ENCODE data around the gene SRC. TPM values are rescaled to one million over a fixed set of nuclear protein-coding genes. Genes with fewer than 3 reads are reported as not detected.

Gene SRC
- total RNA-seq, 1 donor from 2014 or later = 20.2 TPM

DNA sequence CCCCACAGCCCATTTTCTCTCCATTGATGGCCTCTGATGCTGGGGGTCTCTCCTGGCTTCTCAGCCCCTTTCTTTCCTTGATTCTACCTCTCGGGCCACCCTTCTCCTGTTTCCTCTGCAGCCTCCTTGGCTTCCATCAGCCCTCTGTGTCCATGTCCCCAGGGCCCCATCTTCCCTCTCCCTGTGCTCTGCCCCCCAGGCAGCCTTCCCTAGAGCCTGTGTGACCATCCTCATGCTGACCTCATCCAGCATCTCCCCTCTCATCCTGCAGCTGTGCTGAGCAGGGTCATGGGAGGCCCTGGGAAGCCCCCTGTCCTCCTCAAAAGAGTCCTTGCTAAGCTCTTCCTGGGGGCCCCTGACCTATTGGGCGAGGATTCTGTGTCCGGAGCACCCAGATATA is 101.7 kb downstream of the SRC start:
- no peak for DNase-seq (ENCODE audit: low read depth, low spot score)

DNA sequence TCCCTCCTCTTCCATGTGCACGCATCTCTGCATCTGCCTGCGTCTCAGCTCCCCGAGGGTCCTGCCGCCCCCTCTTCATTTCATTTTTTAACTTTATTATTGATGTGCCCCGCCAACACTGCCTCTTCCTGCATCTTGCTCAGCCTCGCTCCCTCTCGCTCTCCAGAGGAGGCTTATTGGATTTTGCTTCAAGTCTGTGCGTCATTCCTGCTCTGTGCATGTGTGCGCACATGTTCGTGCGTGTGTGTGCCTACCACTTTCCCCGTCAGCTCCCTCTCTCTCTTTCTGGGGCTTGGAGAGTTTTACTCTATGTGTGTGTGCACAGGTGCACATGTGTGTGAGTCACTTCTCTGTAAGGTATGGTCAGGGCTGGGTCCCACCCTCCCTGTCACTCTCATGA is 103.3 kb downstream of the SRC start:
- DNase-seq (ENCODE audit: low read depth, low spot score) = no peak

DNA sequence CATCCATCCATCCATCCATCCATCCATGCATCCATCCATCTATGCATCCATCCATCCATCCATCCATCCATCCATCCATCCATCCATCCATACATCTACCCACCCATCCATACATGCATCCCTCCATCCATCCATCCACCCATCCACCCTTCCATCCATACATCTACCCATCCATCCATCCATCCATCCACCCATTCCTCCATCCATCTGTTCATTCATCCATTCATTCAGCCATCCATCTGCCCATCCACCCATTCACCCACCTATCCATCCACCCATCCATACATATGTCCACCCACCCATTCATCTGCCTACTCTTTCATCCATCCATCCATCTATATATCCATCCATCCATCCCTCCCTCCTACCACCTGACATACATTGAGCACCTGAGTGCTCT is 104.4 kb downstream of the SRC start:
- DNase-seq (ENCODE audit: low read depth, low spot score) = no peak

DNA sequence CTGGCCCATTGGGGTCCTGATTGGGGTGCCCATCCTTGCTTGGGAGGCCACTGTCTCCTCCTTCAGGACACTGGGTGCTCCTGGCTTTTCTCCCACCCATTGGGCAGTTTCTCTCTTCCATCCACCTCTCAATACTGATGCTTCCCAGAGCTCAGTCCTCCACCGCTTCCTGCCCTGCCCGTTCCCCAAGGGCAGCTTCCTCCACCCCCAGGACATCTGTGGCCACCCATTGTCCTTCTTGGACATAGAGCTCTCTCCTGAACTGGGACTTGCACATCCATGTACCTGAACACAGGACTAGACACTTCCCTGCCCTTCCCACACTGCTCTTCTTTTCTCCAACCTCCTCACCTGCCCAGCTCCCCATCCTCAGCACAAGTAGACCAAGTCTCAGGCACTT is 105.7 kb downstream of the SRC start:
- no peak for DNase-seq (ENCODE audit: low read depth, low spot score)

DNA sequence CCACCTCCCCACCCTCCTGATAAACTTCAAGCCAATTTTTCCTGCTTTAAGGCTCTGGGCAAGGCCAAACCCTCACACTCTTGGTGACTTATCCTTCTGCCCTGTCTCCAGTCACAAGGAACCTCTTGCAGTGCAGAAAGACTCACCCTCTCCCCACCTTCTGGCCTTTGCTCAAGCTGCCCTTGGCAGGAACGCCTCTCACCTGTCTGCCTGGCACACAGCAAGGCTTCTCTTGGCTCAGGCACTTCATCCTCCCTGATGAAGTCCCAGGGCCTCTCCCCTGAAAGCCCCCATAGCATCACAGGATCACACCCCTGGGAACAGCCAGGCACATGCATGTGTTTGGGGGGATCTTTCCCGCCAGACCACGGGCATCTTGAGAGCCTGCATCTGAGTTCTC is 106.3 kb downstream of the SRC start:
- no peak for DNase-seq (ENCODE audit: low read depth, low spot score)

DNA sequence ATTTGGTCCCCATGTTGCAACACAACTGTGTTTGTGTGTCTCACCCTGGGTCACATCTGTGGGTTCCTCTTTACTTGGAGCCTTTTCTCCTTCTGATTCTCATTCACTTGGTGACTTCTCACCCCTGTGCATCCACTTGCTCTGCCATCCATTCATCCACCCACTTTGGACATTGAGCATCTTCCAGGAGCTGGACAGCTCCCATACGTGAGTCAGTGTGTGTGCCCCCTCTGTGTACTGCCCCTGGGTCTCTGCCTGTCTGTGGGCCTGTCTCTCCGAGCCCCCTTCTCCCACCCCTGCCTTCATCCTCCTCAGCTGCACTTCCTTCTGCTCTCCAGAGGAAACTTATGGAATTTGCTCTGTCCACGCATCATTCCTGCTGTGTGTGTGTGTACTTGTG is 107.3 kb downstream of the SRC start:
- DNase-seq (ENCODE audit: low read depth, low spot score) = no peak

DNA sequence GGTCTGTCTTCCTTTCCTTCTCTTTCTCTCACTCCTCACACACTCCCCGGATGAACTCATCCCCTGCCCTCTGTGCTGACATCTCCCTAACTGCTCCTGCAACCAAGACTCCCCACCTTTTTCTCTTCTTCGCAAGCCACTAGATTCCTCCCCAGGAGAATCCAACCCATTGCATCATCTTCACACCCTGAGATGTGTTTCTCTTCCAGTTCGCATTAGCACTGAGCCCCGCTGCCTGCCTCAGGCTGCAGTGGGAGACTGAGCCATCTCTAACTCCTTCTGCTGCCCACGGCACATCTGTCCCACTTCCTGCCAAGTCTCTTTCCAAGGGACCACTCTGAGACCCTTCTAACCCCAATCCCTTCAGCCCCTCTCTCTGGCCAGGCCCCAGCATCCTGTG is 107.9 kb downstream of the SRC start:
- DNase-seq (ENCODE audit: low read depth, low spot score) = no peak

DNA sequence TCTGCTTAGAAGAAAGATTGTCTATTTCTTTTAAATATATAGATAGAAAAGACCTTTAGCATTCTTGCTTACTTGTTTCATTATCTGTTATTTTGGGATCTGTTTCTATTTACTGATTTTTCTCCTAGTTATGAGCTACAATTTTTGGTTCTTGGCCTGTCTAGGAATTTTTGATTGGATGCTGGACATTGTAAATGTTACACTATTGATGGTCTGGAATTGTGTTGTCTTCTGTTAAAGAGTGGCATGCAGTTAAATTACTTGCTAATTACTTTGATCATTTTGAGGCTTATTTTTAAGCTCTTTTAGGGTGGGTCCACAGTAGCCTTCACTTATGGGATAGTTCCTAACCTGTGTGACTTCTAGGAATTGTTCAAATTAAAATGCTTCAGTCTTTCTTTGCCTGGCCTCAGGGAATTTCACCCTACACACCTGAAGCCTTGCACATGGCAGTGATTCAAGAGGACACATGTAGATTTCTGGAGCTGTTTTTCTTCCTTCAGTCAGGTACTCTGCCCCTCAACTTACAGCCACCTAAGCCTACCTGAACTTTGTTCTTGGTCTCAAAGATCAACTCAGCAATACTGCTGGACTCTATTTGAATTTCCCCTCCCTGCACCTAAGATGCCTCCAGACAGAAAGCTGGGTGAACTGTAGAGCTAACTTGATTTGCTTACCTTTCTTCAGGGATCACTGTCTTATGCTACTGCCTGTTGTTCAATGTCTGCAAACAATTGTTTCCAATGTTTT is 108.9 kb downstream of the SRC start:
- DNase-seq (ENCODE audit: low read depth, low spot score) = no peak

Other genes starting within 250 kb of the SRC start
- 200 and 269 TPM in 2 replicates for gene RPN2, start 166.8 kb upstream of the SRC start, total RNA-seq
- 0.28 and 0.86 TPM in 2 replicates for gene MROH8, start 166.6 kb upstream of the SRC start, total RNA-seq
- gene GHRH, start 84.3 kb upstream of the SRC start, total RNA-seq = not detected in 2 replicates
- gene MANBAL, start 56.5 kb upstream of the SRC start, total RNA-seq = 14.0 and 21.2 TPM in 2 replicates
- gene NNAT, start 175.1 kb downstream of the SRC start, total RNA-seq = not detected in 2 replicates
- gene BLCAP, start 181.7 kb downstream of the SRC start, total RNA-seq = 36.8 and 48.1 TPM in 2 replicates

All from pulmonary artery endothelial cell (primary cell).